Stimulated activated CD4-positive, alpha-beta T cell treated with anti-CD3 and anti-CD28 coated beads, Interleukin-2, amount 100 ng/mL, for 4 hours (primary cell): Measurements from ENCODE around the gene TBC1D5.
"Not testable (repeated sequence)": the region's sequence is repeated elsewhere in the genome, so short reads cannot be mapped to it uniquely, and the experiment has no call there.

Experiments used
- DNase-seq: peaks from one replicate; pipeline ENCODE4 v3.0.0-alpha.2; 2020; ENCODE audit warnings: low read depth

The TBC1D5 gene

DNA sequence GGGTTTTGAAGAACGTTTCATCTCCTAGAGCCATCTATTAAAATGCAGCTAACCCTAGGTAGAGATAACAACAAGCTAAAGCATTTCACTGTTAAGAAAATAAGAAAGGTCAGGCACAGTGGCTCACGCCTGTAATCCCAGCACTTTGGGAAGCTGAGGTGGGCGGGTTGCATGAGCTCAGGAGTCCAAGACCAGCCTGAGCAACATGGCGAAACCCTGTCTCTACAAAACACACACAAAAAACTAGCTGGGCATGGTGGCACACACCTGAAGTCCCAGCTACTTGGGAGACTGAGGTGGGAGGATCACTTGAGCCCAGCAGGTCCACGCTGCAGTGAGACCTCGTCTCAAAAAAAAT is 5.4 kb upstream of the TBC1D5 start:
- DNase-seq = no peak

DNA sequence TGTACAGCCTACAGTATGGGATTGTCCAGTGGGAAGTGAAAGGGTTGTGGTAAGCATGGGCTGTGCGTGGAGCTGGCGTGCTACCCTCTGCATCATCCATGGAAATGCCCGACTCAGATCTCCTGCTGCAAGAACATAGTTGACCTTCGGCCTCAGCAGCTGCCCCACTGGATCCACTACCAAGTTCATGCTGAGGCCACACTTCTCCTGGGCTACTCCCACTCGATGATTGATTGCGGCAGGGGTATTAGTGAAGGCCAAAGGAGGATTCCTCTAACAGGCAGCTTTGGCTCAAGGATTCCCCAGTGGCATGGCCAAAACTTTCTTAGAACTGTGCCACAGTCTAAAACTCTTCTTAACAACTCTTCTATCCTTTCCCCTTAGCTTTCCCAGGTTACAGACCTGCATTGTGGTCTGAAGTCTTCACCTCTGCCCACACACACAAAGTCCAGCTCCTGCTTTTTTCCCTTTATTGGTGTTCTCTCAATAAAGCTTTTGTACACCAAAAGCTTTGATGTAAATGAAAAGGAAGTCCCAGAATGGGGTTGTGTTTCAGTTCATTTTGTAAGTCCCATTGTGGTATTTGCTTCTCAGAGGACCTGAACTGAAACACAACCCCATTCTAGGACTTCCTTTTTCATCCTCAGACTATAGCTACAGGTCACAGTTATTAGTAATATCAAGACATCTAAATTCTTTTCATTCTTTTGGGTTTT is 4.9 kb upstream of the TBC1D5 start:
- no peak for DNase-seq

DNA sequence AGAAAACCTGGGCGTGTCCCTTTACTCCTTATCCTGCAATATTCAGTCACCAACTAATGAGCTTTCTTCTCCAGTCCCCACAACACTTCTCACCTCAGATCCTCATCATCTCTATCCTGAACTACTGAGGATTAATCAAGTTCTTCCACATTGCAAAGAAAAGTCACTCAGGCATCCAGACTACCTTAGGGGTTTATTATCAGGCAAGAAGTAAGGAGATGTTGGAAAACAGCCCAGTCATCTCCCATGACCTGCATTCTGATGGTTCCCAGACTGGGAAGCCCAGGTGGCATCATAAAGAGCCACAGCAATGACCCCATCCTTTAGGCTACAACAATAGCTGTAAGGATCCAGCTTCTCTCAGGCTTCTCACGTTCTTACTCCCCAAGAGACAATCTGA is 3.5 kb upstream of the TBC1D5 start:
- DNase-seq = no peak

DNA sequence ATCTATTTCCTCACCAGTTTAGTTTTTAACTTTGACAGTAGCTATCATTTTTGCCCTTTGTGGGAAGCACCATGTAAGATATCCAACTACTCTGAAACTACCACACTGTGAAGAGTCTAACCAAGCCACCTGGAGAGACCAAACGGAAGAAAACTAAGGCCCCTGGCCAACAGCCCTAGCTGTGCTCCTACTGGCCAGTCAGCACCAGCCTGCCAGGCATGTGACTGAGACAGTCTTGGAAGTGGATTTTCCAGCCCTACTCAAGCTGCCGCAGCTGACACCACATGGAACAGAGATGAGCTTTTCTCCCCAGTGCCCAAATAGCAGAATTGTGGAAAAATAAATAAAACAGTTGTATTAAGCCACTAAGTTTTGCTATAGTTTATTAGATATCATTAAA is 2.9 kb upstream of the TBC1D5 start:
- no peak for DNase-seq

DNA sequence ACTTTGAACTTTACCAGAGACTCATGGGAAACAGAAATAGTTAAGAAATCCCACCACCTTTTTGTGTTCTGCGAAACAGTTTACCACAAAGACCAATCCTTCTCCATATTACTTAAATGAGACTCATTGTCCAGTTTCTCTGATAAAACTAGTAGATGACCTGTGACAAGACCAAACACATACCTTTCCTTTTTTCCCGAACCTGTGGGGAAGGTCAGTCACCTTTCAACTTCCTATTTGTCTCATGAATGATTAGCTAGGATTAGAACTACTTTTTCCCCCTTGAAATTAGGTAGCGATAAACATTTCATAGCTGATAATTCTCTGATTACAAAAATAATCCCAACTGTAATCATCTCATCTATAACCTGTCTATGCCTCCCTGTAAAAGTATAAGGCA is 2.3 kb upstream of the TBC1D5 start:
- DNase-seq = no peak

DNA sequence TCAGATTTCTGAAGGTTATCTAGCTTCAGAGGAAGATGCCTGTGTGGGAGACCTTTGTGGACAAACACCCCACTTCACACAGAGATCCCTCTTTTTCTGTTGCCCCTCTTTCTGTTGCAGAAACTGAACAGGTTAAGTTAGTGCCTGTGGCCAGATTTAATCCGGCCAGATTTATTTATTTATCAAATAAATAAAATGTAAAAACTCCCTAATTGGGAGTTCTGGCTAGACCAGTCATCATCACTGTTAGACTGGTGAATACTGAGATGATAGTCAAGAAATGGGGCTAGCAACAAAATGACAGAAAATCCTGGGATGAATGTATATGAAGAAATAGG is 1.2 kb upstream of the TBC1D5 start:
- no peak for DNase-seq

DNA sequence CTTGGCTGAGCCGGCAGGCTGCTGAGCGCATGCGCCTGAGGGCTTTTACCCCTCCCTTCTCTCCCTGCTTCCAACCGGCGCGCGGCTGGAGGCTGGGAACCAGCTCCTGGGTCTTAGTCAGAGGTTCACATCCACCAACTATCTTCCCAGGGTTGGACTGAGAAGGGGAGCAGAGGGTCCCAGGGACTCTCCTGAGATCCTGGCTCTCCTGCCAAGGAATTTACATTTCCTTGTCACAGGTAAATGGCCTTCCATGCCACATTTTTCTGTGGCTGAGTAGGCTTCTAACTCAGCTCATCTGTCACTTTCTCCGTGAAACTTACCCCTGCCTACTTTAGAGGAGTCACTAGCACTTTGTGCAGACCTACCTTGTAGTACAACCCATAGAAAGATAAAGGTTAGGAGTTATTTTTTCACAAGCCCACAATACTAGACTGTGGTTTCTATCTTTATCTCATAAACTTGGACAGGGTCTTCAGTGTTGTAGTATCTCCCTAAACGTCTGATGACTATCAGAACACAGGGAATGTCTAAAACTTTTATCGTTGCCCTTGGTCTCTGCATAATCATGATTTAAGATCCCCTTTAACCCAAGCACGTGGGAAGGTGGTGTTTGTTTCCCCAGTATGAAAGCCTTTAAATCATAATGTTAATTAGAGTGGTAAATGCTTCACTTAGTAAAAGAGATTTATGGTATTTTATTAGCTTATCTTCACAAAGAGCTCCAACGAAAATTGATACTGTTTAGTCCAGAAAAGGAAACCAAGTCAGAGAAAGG is 638 bp upstream of the TBC1D5 start:
- DNase-seq = no peak

DNA sequence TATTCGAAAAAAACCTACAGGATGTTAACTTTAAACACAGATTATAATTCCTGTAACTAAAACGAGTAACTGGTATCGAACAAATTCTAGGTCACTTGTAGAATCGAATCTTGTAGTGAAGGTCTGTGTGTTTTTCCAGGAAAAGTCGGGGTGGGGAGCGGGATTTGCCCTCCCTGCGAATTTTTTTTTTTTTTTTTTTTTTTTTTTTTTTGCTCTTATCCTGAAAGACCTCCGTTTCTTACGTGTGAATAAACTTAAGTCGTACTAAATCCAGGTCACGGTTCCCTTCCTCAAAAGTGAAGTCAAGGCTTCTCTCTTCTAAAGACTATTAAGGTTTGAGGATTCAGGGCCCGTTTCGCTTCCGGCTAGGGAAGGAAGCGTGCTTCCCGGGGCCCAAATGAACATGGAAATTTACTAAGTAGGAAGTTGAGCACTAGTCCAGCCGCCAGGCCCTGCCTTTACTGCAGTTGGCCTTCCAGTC is 770 bp downstream of the TBC1D5 start:
- DNase-seq = no peak

DNA sequence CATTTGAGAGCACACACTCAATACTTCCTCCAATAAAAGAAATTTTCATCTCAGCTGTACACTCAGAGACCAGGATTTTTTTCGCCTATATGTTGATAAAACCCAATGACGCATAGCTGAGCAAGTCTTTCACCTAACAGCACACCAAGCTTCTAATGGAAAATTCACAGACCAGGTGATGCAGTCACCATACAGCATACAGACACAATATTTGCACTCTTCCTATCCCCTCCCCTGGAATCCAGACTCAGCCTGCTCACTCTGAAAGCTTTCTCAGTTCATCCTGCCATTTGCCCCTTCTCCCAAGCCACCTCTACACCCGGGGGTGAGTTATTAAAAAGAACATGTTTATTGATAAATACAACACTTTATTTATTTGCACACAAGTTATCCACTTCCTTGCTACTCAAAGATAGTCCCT is 1.7 kb downstream of the TBC1D5 start:
- no peak for DNase-seq

DNA sequence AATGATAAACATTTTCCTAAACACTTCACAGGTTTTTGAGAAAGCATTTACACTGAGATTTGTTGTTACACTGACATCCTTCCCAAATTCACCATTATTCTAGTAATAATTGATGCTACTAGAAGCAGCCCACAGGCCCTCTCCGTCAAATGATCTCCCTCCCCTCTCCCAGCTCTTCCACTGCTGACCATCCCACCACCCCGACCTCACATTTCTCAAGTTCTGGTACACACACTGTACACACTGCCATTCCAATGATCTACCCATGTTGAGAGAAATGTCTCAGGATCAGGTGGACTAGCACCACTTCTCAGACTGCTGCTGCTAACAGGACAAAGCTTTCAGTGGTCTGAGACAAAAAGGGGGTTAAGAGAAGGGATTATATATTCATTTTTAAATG is 3.5 kb downstream of the TBC1D5 start:
- no peak for DNase-seq

DNA sequence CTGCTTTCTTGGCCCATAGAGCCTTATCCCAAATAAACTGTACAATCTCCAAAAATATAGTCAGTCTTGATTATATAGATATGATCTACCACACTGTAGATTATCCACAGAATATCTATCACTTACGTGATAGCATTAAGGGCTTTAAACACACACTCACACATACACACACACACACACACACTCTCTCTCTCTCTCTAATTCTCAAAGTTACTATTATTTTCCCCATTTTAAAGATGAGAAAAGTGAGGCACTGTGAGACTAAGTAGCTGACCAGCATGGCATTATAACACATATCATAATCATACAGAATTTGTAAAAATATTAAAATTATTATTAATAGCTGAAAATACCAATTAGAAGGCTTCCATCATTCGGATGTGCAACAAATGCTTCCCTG is 4.2 kb downstream of the TBC1D5 start:
- no peak for DNase-seq

DNA sequence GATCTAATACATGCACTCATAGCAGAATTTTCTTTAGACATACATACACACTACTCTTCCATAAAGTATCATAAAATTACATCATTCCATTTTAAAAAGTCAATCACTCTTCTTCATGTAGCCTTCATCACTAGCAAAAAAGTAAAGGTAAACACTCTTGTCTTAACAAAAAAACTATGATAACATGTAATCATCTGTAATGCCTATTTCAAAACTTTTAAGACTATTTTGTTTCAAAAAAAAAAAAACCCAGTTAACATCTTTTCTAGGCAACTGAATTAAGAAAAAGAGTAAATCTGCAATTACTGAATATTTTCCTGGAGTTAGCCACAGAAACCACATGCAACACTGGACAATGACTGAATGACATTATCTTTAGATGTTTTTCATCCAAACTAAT is 4.8 kb downstream of the TBC1D5 start:
- DNase-seq = no peak

DNA sequence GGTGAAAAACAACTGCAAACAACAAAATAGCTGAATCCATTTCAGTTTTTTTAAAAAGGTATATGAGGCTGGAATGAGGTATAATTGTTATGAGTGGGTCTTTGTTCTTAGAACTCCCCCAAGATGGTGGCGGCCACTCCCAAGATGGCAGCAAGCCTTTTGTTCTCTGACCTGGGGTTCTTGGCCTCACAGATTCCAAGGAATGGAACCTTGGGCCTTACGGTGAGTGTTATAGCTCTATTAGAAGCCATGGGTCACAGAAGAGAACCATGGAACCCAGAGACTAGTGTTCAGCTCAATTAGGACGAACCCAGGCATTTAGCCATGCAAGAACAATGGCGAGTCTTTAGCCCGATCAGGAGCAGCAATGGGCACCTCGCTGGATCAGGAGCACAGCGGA is 7.1 kb downstream of the TBC1D5 start:
- not testable (repeated sequence) for DNase-seq

DNA sequence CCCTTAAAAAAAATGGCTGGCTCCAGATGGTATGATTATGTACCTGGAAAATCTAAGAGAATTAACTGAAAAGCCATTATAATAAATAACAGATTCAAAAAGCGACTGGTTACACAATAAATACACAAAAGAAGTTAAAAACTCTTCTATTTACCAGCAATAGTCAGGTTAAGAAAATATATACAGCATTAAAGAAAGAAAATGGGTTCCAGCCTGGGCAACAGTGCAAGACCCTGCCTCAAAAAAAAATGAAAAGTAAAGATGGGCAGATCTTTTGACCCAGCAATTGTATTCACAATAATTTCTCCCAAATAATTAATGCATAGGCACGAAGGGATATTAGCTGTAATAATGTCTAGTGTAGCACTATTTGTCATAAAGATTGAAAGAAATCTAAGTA is 8.7 kb downstream of the TBC1D5 start:
- no peak for DNase-seq

DNA sequence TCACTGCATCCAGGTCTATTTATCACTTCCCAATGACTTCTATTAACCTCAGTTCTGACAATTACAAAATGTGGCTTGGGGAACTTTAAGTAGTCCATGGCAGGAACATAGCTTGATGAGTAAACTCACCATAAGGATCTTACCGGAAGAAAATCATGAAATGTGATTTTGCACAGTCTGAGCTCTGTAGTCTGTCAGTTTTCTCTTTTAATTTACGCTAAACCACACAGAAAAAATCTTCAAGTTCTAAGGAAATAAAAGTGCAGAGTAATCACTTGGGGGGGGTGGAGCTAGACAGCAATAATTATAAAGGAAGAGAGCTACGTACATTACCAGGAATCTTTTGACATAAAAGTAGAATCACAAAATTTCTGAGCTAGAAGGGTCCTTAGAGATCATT is 9.2 kb downstream of the TBC1D5 start:
- DNase-seq = no peak

DNA sequence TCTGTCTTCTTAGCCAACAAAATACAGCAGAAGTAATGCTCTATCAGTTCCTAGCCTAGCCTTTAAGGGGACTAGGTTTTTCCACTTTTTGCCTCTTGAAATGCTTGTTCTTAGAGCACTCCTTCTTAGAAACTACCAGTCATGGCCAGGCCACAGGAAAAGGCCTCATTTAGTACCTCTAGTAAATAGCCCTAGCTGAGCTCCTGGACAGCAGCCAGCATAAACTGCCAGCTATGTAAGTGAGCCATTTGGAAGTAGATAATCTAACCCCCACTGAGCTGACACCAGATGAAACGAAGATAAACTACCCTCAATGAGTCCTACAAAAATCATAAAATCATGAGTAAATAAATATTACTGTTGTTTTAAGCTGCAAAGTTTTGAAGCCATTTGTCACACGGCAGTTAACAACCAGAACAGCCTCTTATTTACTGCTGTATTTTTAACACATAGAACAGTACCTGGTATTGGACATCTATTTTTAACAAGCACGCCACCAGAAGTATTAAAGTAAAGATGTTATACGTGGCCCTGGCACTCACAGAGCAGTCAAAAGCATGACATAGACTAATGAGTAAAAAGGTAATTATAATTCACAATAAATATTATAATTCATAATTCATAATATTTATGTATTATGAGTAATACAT is 12.0 kb downstream of the TBC1D5 start:
- no peak for DNase-seq

DNA sequence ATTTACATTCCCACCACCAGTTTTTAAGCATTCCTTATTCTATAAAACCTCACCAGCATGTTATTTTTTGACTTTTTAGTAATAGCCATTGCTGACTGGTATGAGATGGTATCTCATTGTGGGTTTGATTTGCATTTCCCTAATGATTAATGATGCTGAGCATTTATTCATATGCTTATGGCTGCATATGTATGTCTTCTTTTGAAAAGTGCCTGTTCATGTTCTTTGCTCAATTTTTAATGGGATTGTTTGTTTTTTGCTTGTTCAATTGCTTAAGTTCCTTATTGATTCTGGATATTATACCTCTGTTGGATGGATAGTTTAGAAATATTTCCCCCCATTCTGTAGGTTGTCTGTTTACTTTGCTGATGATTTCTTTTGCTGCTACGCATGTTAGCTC is 16.1 kb downstream of the TBC1D5 start:
- no peak for DNase-seq

DNA sequence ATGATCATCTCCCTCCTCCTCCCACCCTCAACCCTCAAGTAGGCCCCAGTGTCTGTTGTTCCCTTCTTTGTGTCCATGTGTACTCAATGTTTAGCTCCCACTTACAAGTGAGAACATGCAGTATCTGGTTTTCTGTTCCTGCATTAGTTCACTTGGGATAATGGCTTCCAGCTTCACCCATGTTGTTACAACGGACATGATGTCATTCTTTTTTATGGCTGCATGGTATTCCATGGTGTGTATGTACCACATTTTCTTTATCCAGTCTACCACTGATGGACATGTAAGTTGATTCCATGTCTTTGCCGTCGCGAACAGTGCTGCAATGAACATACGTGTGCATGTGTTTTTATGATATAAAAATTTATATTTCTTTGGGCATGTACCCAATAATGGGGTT is 16.6 kb downstream of the TBC1D5 start:
- not testable (repeated sequence) for DNase-seq

DNA sequence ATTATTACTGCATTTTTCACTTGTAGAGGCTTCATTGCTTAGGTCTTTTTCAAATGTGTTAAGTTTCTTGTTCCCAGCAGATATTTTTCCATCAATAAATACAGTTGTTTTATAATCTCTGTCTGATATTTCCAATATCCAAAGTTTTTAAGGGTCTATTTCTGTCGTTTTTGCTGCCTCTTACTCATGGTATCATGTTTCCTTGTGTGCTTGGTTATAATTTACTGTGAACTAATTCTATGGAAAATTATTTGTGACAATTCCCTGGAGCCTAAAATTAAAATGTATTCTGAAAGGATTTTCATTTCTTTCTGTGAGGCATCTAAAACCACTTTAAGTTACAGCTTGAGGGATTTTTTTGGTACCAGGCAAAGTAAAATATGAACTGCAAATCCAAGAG is 17.5 kb downstream of the TBC1D5 start:
- DNase-seq = no peak

DNA sequence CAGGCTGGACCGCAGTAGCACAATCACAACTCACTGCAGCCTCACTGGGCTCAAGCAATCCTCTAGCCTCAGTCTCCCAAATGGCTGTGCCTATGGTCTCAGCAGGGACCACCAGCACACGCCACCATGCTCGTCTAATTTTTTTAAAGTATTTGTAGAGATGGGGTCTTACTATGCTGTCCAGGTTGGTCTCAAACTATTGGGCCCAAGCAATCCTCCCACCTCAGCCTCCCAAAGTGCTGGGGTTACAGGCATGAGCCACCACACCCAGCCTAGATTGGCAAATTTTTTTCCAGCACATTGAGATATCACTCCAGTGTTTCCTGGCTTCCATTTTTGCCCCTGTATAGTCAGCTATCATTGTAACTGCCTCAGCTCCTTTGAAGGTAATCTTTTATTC is 18.3 kb downstream of the TBC1D5 start:
- DNase-seq = no peak

DNA sequence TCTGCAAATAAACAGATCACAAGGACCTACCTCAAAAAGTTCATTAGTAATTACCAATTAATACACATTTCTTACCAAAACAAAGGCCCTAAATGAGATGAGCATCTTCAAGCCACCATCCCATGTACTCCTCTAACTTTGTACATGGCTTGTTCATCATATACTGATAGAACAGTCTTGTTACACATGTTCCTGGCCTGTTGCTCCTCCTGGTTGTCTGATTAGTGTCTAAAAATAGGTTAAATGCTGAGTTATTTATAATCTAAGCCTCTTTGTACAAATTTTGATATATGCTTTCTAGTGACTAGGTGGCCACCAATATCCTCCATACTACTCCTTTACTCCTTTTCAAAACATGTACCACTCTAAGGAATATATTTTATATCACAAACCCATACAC is 25.0 kb downstream of the TBC1D5 start:
- no peak for DNase-seq

DNA sequence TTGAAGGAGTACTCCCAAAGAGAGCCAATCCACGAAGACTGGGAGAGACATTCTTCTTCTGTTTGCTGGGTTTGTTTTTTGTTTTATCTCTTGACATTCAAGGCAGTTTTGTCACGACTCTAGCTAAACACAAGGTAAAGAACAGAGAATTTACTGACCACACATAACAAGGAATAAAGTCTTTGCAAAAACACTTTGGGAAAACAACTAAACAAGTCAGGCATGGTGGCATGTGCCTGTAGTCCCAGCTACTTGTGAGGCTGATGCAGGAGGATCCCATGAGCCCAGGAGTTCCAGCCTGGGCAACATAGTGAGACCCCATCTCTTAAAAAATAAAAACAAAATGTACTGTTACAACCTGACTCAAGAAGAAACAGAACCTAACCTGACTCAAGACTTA is 28.0 kb downstream of the TBC1D5 start:
- DNase-seq = no peak

DNA sequence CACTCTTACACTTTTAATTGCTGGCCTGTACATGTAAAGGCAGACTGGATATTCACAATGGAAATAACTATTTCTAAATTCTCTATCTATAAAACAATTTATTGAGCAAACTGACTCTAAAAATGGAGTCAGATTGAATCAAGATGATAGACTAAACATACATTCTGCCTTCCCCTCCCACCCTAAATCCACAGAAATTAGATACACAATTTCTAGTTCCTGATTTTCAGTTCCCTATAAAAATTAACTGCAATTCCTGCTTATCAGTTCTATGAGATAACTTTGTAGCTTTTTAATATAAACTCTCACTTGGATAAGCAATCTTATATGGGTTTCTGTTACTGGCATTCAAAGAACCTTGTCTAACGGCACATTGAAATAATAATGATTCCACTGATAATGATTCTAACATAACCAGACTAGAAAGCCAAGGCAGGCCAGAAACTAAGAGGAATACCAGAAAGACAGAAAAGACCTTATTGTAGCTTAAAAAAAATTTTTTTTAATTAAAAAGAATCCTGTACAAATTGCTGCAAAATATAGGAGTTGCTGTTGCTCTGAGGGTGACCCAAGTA is 33.1 kb downstream of the TBC1D5 start:
- DNase-seq = no peak
